ENCODE results near the gene RPH3AL. TPM values are rescaled to one million over a fixed set of nuclear protein-coding genes. Genes with fewer than 3 reads are reported as not detected.
A peak's percentile ranks its signal among the peaks of the same experiment; 100 is the strongest.

RPH3AL gene
- total RNA-seq, 1 donor from 2014 or later = 24.3 TPM

DNA sequence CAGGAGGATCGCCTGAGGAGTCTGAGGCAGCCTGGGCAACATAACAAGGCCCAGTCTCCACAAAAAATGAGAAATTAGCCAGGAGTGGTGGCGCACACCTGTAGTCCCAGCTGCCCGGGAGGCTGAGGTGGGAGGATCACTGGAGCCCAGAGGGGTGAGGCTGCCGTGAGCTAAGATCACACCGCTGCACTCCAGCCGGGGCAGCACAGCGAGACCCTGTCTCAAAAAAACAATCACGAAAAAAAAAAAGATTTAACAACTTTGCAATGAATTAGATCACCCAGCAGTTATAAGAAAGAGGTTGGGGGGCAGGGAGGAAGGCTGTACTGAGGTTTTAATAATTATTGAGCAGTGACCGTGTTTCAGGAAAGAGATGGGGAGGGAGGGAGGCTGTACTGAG, 49.4 kb downstream of the RPH3AL start:
- DNase-seq (ENCODE audit: low read depth) = no peak

DNA sequence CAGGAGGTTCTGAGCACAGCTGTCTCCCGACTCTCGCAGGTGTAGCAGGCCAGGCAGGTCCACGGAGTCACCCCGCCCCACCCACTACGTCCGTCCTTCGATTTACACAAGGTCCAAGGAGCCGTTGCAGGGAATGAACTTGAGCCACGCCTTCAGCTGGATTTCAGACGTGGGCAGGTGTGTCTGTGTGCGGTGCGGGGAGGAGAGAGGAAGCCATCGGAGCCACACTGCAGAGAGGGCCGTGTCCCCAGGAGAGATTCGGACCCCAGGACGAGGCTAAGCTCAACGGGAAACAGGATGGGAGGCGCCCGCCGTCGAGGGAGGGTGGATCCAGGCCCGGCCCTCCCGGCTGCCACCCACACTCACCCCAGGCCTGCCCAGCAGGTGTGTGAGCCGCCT, 50.3 kb downstream of the RPH3AL start:
- no peak for DNase-seq (ENCODE audit: low read depth)

DNA sequence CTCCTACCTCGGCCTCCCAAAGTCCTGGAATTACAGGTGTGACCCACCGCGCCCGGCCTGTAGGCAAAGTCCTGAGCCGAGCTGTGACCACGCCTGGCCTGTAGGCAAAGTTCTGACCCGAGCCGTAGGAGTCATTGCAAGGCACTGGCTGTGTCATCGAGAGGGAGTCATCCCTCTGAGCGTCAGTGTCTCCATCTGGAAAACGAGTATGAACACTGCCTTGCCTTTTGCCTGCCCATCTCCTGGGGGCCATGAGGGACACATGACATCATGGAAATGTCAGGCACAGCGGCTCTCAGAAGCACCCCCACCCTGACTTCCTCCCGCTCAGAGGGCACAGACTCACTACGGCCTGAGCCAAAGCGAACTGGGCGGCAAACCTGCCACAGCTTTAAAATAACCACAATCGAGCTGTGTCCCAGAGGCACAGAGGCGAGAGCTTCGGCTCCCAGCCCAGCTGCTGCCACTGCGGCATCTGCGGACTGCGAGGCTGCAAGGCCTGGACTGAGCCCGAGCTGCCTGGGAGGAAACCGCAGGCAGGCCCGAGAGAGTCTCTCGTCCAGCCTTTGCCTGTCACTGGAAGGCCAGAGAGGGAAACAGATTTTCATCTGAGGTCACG, 50.8 kb downstream of the RPH3AL start:
- peak; percentile 96 for DNase-seq (ENCODE audit: low read depth)

GRCh38 chr17:300881-301280, 51.7 kb downstream of the RPH3AL start:
- no peak for DNase-seq (ENCODE audit: low read depth)

DNA sequence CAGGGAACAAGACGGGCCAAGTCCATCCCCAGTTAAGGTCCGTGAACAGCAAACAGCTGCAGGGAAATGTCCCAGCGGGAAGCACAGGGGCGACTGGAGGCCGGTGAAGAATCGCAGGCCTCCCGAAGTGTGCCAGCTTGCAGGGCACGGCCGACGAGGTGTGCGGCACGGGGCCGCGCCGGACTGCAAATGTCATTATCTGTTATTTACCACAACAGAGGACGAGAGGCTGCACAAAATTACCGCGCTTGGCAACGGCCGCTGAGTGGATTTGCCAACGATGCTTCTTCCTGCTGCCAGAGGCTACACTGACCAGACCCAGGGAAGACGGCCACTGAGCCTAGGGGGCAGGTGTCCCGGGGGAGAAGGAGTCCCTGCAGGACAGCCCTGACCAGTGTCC, 53.1 kb downstream of the RPH3AL start:
- DNase-seq (ENCODE audit: low read depth) = no peak

DNA sequence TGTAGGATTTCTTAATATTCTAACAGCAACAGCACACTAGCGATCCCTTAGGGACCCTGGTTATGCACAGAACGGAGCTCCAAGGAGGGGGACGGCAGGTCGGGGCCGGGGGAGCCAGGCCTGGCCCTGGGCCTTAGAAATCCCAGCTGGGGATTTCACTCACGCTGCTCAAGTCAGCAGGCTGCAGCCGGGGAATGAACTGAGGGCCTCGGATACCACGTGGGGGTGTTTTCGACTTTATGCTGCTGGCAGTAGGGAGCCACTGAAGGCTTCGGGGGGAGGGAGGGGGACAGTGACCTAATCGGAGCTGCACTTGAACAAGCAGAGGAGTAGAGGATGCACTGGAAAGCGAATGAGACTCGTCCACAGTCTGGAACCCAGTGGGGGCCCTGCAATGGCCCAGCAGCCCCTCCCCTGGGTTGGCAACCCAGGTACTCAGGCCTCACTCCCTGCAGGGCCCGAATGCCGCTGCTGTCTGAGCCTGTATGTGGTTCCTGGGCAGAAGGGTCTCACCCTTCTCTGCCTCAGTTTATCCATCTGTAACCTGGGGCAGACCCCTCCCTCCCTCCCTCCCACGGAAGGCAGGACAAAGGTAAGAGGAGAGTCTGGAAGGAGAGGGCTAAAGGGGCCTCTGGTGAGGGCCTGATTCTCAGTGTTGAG, 53.7 kb downstream of the RPH3AL start:
- no peak for DNase-seq (ENCODE audit: low read depth)

- no peak for DNase-seq (ENCODE audit: low read depth)
Measured at GRCh38 chr17:297758-298157, 54.8 kb downstream of the RPH3AL start.

- DNase-seq (ENCODE audit: low read depth) = no peak
Measured at GRCh38 chr17:296906-297690, 55.5 kb downstream of the RPH3AL start.

DNA sequence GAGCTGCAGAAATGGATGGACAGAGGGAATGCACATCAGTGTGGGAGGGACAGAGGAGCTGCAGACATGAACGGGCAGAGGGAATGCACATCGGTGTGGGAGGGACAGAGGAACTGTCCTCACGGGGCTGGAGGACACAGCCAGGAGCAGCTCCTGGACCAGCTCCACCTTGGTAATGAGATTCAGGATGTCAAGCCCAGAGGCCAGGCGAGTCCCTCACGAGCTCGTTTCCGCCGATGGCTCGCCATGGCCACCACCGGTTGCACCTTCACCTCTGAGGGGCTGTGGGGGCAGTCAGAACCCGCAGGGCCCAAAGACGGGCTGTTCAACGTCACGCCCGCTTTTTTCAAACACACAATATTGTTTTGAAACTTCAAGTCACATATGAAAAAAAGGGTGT, 56.2 kb downstream of the RPH3AL start:
- DNase-seq (ENCODE audit: low read depth) = no peak

DNA sequence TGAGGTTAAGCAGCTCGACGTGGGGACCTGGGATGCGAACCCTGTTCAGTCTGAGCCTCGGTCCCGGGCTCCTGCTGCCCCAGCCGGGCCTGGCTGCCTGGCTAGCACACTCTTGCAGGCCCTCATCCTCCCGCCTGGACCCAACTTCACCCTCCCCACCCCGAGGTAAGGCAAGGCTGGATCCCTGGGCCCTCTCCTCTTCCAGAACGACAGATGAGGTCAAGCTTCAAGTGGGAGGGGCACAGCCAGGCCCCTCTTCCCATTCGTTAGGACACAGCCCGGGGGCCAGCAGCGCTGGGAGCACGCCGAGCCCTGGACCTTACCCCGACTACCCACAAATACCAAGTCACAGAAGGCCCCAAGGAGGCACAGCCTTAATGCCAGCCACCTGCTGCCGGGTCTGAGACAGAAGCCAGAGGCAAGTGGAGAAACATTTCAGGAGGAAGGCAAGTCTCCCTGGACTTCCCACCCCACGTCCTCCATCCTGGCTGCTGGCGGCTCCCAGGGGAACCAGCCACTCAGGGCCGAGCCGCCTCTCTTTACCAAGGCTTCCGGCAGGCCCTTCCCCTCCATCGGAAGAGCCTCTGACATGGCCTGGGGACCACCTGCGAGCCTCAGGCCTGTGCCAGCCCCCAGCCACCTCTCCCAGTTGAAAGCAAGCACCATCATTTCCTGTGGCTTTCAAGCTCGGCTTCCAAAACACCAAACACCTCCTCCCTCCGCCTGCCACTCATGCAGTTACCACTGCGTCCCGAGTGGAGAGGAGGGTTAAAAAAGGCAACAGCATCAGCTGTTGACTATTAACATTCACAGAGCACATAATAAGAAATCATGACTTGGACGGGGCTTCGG, 59.9 kb downstream of the RPH3AL start:
- peak; percentile 63 for DNase-seq (ENCODE audit: low read depth)

- no peak for DNase-seq (ENCODE audit: low read depth)
Measured at GRCh38 chr17:292016-292415, 60.6 kb downstream of the RPH3AL start.

- no peak for DNase-seq (ENCODE audit: low read depth)
Measured at GRCh38 chr17:291587-291986, 61.0 kb downstream of the RPH3AL start.

DNA sequence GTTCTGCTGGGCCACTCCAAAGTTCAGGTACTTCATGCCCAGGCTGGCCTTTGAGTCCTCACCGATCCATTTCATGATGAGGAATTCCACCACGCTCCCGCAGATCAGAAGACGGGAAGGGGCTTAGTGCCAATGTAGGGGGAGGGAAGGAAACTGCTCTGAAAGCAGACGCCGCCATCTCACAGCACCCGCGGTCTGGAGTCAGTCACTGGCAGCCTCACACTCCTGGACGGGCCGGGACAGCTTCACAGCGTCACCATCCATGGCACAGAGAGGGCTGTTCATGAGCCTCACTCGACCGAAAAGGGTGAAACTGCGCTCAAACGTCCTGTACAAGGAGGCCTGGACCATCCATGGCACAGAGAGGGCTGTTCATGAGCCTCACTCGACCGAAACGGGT, 62.0 kb downstream of the RPH3AL start:
- no peak for DNase-seq (ENCODE audit: low read depth)

- no peak for DNase-seq (ENCODE audit: low read depth)
Measured at GRCh38 chr17:290121-290521, 62.5 kb downstream of the RPH3AL start.

- DNase-seq (ENCODE audit: low read depth) = no peak
Measured at GRCh38 chr17:289409-289808, 63.2 kb downstream of the RPH3AL start.

GRCh38 chr17:288802-289356, 63.7 kb downstream of the RPH3AL start:
- no peak for DNase-seq (ENCODE audit: low read depth)

DNA sequence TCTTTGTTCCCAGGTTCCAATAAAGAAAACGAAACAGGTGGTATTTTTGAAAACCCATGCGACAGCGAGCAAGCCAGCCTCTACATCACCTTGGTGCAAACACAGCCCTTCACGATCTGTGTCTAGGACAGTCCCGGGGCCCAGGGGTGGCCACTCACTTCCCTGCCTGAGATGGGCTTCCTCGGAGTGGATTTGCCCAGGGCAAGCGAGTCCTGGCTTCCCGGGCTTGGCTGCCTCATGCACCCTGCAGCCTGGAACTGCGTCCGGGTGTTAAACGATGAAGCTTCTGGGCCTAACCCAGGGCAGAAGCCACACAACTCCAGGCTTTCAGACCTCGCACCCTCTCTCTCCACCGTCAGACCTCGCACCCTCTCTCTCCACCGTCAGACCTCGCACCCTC, 66.0 kb downstream of the RPH3AL start:
- no peak for DNase-seq (ENCODE audit: low read depth)

DNA sequence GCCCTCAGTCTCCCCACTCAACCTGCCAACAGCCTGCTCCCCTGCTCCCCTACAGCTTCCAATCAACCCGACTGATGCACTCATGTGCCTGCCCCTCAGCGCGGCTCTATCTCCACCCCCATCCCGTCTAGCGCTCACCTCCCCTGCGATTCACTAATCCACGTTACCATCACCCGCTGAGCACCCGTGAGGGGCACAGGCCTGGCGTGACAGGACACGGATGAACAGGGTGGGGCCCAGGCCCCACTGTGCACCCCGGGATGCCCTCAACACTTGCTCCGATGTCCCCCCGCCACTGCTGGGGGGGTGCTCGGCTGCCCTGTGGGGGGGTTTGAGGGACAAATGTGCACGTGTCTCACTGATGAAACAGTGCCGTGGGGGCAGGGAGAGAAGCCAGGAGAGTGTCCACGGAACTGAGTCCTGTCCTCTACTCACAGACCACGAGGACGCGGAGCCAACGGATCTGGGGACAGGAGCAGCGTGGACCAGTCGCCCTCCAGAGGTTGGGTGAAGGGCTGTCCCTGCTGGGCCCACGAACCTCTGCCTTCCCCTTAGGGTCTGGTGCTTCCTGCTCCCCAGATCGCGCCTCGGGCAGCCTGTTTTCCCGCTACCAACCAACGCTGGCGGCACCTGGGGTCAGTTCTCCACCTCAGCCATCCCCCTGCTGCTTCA, 66.7 kb downstream of the RPH3AL start:
- DNase-seq (ENCODE audit: low read depth) = no peak

- DNase-seq (ENCODE audit: low read depth) = no peak
Measured at GRCh38 chr17:284676-285355, 67.8 kb downstream of the RPH3AL start.
